Breast epithelium (tissue), 4 donors: ENCODE results near the gene MITF. TPM values are rescaled to one million over a fixed set of nuclear protein-coding genes. Genes with fewer than 3 reads are reported as not detected.

Experiments
- DNase-seq, 2 donors: peaks; one replicate each; pipeline ENCODE4 v3.0.0-alpha.2; 2019; ENCODE audit warnings: low spot score in 2 of 2
- H3K27ac ChIP-seq, 2 donors: fragments of 200-600 bp; sonication (generic) in 1 of 2; one replicate each; pipeline ENCODE4 v1.5.1; 2016 to 2019; ENCODE audit warnings: mild to moderate bottlenecking in 1 of 2
- H3K27me3 ChIP-seq, 2 donors: fragments of 200-600 bp; sonication (generic) in 1 of 2; one replicate each; pipeline versions ENCODE4 v1.5.1 to v1.6.0; 2017 to 2019; ENCODE audit warnings: control low read depth in 1 of 2, mild to moderate bottlenecking in 1 of 2
- H3K36me3 ChIP-seq: fragments of 200-600 bp; one replicate; pipeline ENCODE4 v1.5.1; 2019
- H3K4me1 ChIP-seq, 2 donors: fragments of 200-600 bp; sonication (generic); one replicate each; pipeline ENCODE4 v1.5.1; 2016 to 2019; ENCODE audit warnings: control low read depth in 1 of 2
- H3K4me3 ChIP-seq, 3 donors: fragments of 200-600 bp; sonication (generic); 1 replicate in 2 of 3; 2 replicates in 1 of 3; pipeline ENCODE4 v1.5.1; 2016 to 2019; ENCODE audit warnings: mild to moderate bottlenecking in 3 of 3, moderate library complexity in 2 of 3
- H3K9me3 ChIP-seq, 2 donors: fragments of 200-600 bp; sonication (generic) in 1 of 2; one replicate each; pipeline ENCODE4 v1.5.1; 2016 to 2019; ENCODE audit warnings: control low read depth in 1 of 2
- CTCF ChIP-seq, 3 donors: fragments of 450-650 bp; IDR thresholded peaks; one replicate each; pipeline ENCODE4 v1.5.1; 2016 to 2017; ENCODE audit warnings: antibody characterized with exemption in 3 of 3, mild to moderate bottlenecking in 3 of 3, moderate library complexity in 3 of 3
- POLR2A ChIP-seq: fragments of 450-650 bp; IDR thresholded peaks from one replicate; pipeline ENCODE4 v1.6.1; 2016; ENCODE audit warnings: antibody characterized with exemption, mild to moderate bottlenecking, moderate library complexity
- POLR2AphosphoS5 ChIP-seq, 3 donors: sonication (generic); formaldehyde crosslinking; IDR thresholded peaks; one replicate each; pipeline ENCODE4 v1.6.1; 2017; ENCODE audit warnings: antibody characterized with exemption in 3 of 3
- intact Hi-C: fragments of 100-400 bp; cut with DNase I; formaldehyde crosslinking; loops from one replicate; pipeline ENCODE4 v1.15.1; 2023; ENCODE audit warnings: low total_unique reads
- total RNA-seq, 3 donors: library from RNA; depleted of rRNA; stranded (reverse); fragments of >200 nt; gene quantifications; one replicate each; pipeline ENCODE4 v1.1.0, GENCODE V29; 2016

The MITF gene
- total RNA-seq, 3 donors from 2014 or later = 23.3 to 45.8 (median 25.6) TPM

DNA sequence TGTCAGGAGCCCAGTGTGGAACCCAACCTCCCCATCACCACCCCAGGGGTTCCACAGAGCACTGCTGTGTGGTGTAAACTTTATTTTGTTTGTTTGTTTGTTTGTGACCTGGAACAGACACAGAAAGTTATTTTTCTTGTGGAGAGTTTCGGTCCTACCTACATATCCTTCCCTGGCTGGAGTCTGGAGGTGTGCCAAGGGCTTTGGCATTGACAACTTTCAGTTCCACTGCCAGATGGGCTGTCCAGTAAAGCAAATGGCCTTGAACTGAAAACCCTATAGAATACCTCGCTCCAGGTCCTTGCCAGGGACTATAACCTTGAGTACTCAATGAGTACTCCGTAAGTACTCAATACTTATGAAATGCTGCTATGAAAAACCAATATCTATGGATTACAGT is 103.5 kb downstream of the MITF start:
- no peak overlapping the region for H3K4me3 ChIP-seq
- DNase-seq = no peak
- H3K27me3 ChIP-seq = no peaks in the 10 kb centered on the region
- H3K4me1 ChIP-seq = peaks cover 0 to 4% of the 10 kb centered on the region in 2 donors
- H3K36me3 ChIP-seq = no peaks in the 10 kb centered on the region
- TF ChIP-seq POLR2A (no peak), CTCF (IDR thresholded peaks at IDR 0.05) (no peak), POLR2AphosphoS5 (IDR thresholded peaks at IDR 0.05) (no peak)
- no peaks in the 10 kb centered on the region for H3K9me3 ChIP-seq
- intact Hi-C loops = no loop called here
- H3K27ac ChIP-seq = no peak overlapping the region

DNA sequence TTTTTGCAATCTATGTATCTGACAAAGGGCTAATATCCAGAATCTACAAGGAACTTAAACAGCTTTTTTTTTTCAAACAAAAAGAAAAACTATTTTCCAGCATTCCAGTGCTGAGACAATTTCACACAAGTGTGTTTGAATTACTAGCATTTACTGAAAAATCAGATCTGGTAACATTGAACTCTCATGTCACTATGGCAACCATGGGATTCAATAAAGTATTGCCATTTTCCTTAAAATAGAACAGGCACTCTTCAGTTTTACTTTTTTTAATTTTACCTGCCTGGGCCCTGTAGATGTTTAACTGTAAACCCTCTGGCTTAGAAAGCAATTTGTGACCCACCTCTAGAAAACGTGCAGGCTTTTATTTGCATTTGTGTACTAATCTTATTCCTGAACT is 105.4 kb downstream of the MITF start:
- intact Hi-C loops = no loop called here
- TF ChIP-seq POLR2A (no peak), CTCF (IDR thresholded peaks at IDR 0.05) (no peak), POLR2AphosphoS5 (IDR thresholded peaks at IDR 0.05) (no peak)
- Histone ChIP-seq H3K4me1 (no peaks in the 10 kb centered on the region), H3K9me3 (no peaks in the 10 kb centered on the region), H3K27ac (no peak overlapping the region), H3K36me3 (no peaks in the 10 kb centered on the region), H3K4me3 (no peak overlapping the region), H3K27me3 (no peaks in the 10 kb centered on the region)
- no peak for DNase-seq

DNA sequence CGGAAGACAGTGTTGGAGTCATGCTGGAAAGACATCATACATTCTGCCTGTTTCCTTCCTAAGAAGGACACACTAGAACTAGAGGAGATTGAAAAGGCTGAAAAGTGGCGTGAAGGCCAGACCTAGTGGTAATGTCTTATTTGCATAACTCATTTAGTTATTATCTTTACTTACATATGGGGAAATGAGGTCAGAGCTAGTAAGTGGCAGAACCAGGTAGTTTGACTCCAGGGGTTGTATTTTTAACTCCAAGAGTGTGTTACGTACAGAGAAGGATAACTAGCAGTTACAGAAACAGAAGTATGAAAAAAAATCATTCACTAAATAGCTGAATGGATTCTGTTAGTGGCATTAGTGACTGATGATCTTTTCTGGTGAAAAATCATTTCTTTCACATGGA is 108.0 kb downstream of the MITF start:
- Histone ChIP-seq H3K36me3 (no peaks in the 10 kb centered on the region), H3K27me3 (no peaks in the 10 kb centered on the region), H3K27ac (peak overlapping the region in 1 of 2 donors; percentile 2), H3K9me3 (no peaks in the 10 kb centered on the region), H3K4me3 (no peak overlapping the region), H3K4me1 (no peaks in the 10 kb centered on the region)
- TF ChIP-seq POLR2AphosphoS5 (IDR thresholded peaks at IDR 0.05) = no peak
- TF ChIP-seq POLR2A = no peak
- TF ChIP-seq CTCF (IDR thresholded peaks at IDR 0.05) = no peak
- intact Hi-C loops = no loop called here
- DNase-seq = no peak

GRCh38 chr3:69848113-69848512 is 108.8 kb downstream of the MITF start:
- Histone ChIP-seq H3K27ac (no peak overlapping the region), H3K4me1 (no peaks in the 10 kb centered on the region), H3K4me3 (no peak overlapping the region), H3K9me3 (no peaks in the 10 kb centered on the region), H3K27me3 (no peaks in the 10 kb centered on the region), H3K36me3 (no peaks in the 10 kb centered on the region)
- TF ChIP-seq POLR2A (no peak), POLR2AphosphoS5 (IDR thresholded peaks at IDR 0.05) (no peak), CTCF (IDR thresholded peaks at IDR 0.05) (no peak)
- intact Hi-C loops = no loop called here
- no peak for DNase-seq

- no peaks in the 10 kb centered on the region for H3K4me1 ChIP-seq
- no peak overlapping the region for H3K4me3 ChIP-seq
- DNase-seq = no peak
- TF ChIP-seq CTCF (IDR thresholded peaks at IDR 0.05) (no peak), POLR2AphosphoS5 (IDR thresholded peaks at IDR 0.05) (no peak), POLR2A (no peak)
- no peak overlapping the region for H3K27ac ChIP-seq
- intact Hi-C loops = no loop called here
- H3K27me3 ChIP-seq = no peaks in the 10 kb centered on the region
- H3K36me3 ChIP-seq = no peaks in the 10 kb centered on the region
- no peaks in the 10 kb centered on the region for H3K9me3 ChIP-seq
Measured at GRCh38 chr3:69850849-69851248, 111.6 kb downstream of the MITF start.
